Measurements from ENCODE around the gene ZC3H18.

The ZC3H18 gene

DNA sequence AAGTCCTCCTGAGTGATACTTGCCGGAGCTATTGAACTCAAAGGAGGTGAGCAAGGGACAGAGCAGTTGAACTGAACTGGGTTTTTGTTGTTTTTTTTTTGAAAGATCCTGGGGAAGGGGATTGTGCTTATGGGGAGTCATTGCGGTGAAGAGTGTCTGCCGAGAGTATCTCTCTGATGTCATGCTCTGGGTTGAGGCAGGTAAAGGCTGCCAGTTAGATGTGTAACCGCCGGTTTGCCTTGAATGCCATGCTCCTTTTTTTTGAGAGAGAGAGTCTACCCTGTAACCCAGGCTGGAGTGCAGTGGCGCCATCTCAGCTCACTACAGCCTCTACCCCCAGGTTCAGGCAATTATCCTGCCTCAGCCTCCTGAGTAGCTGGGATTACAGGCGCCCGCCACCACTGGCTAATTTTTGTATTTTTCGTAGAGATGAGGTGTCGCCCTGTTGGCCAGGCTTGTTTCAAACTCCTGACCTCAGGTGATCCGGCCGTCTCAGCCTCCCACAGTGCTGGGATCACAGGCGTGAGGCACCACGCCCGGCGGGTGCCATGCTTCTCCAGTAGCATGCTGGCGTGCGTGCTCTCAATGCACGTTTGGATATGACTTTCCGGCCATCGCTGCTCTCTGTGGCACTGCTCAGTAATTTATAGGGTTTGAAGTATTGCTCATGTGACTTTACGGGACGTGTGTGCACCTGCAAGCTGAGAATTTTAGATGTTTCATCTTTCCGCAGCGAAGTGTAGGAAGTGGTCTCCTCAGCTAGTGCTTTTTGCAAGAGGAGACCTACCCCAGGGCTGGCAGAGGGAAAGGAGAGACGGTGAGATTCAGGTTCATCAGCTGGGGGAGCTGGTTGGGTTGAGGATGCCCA lies 8.5 kb downstream of the ZC3H18 start:
- H2AFZ ChIP-seq (ENCODE audit: low read depth) = no peak overlapping the region
- H3K36me3 ChIP-seq (ENCODE audit: insufficient read depth) = peaks cover 5% of the 10 kb centered on the region; the same call in 1 of the 2 replicates
- H3K4me3 ChIP-seq (IDR thresholded peaks at IDR 0.05; ENCODE audit: insufficient read depth, low read depth, low read length) = no peak overlapping the region
- no peak overlapping the region for H3K4me2 ChIP-seq
- no peaks in the 10 kb centered on the region for H3K27me3 ChIP-seq (ENCODE audit: insufficient read depth, low read depth)
- TF ChIP-seq, protein P1, sequence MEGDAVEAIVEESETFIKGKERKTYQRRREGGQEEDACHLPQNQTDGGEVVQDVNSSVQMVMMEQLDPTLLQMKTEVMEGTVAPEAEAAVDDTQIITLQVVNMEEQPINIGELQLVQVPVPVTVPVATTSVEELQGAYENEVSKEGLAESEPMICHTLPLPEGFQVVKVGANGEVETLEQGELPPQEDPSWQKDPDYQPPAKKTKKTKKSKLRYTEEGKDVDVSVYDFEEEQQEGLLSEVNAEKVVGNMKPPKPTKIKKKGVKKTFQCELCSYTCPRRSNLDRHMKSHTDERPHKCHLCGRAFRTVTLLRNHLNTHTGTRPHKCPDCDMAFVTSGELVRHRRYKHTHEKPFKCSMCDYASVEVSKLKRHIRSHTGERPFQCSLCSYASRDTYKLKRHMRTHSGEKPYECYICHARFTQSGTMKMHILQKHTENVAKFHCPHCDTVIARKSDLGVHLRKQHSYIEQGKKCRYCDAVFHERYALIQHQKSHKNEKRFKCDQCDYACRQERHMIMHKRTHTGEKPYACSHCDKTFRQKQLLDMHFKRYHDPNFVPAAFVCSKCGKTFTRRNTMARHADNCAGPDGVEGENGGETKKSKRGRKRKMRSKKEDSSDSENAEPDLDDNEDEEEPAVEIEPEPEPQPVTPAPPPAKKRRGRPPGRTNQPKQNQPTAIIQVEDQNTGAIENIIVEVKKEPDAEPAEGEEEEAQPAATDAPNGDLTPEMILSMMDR (conservative IDR thresholded peaks at IDR 0.05; ENCODE audit: low read depth, low read length) = no peak
- no peaks in the 10 kb centered on the region for H3K4me1 ChIP-seq (ENCODE audit: low read depth, poor library complexity, severe bottlenecking)
- H3K9ac ChIP-seq = no peak overlapping the region
- no peaks in the 10 kb centered on the region for H4K20me1 ChIP-seq (ENCODE audit: insufficient read depth)
- no peak overlapping the region for H3K27ac ChIP-seq
- H3K79me2 ChIP-seq (ENCODE audit: insufficient read depth, low read depth) = peaks cover 44% of the 10 kb centered on the region; the same call in 1 of the 2 replicates

GRCh38 chr16:88580371-88580770 lies 10.2 kb downstream of the ZC3H18 start:
- H3K4me1 ChIP-seq (ENCODE audit: low read depth, poor library complexity, severe bottlenecking) = no peaks in the 10 kb centered on the region
- H3K4me2 ChIP-seq = no peak overlapping the region
- H4K20me1 ChIP-seq (ENCODE audit: insufficient read depth) = no peaks in the 10 kb centered on the region
- H3K27ac ChIP-seq = no peak overlapping the region
- H2AFZ ChIP-seq (ENCODE audit: low read depth) = no peak overlapping the region
- peaks cover 51% of the 10 kb centered on the region; the same call in 1 of the 2 replicates for H3K79me2 ChIP-seq (ENCODE audit: insufficient read depth, low read depth)
- H3K9ac ChIP-seq = no peak overlapping the region
- TF ChIP-seq, protein P1 (conservative IDR thresholded peaks at IDR 0.05; ENCODE audit: low read depth, low read length) = no peak
- H3K4me3 ChIP-seq (IDR thresholded peaks at IDR 0.05; ENCODE audit: insufficient read depth, low read depth, low read length) = no peak overlapping the region
- no peaks in the 10 kb centered on the region for H3K27me3 ChIP-seq (ENCODE audit: insufficient read depth, low read depth)
- H3K36me3 ChIP-seq (ENCODE audit: insufficient read depth) = peaks cover 2% of the 10 kb centered on the region; the same call in 1 of the 2 replicates

DNA sequence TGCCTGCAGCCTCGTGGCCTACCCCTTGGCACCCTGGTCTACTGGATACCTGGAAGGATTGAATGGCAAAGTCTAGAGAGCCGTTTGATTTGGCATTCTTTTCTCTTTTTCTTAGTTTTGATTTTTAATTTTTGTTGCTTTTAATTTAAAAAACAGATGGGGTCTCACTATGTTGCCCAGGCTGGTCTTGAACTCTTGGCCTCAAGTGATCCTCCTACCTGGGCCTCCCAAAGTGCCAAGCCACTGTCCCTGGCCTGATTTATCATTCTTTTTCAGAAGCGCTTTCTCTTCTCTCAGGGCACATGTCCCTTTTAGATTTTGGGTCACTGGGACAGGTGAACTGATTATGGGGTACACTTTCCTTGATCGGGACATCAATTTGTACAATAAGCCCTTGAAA lies 10.8 kb downstream of the ZC3H18 start:
- H3K27ac ChIP-seq = no peak overlapping the region
- no peak overlapping the region for H3K4me2 ChIP-seq
- H3K79me2 ChIP-seq (ENCODE audit: insufficient read depth, low read depth) = peaks cover 47% of the 10 kb centered on the region; the same call in 1 of the 2 replicates
- H3K36me3 ChIP-seq (ENCODE audit: insufficient read depth) = peaks cover 2% of the 10 kb centered on the region; the same call in 1 of the 2 replicates
- H3K4me3 ChIP-seq (IDR thresholded peaks at IDR 0.05; ENCODE audit: insufficient read depth, low read depth, low read length) = no peak overlapping the region
- TF ChIP-seq, protein P1 (conservative IDR thresholded peaks at IDR 0.05; ENCODE audit: low read depth, low read length) = no peak
- H3K9ac ChIP-seq = no peak overlapping the region
- no peaks in the 10 kb centered on the region for H3K27me3 ChIP-seq (ENCODE audit: insufficient read depth, low read depth)
- H3K4me1 ChIP-seq (ENCODE audit: low read depth, poor library complexity, severe bottlenecking) = no peaks in the 10 kb centered on the region
- H4K20me1 ChIP-seq (ENCODE audit: insufficient read depth) = no peaks in the 10 kb centered on the region
- H2AFZ ChIP-seq (ENCODE audit: low read depth) = no peak overlapping the region

- Histone ChIP-seq H3K9ac (no peak overlapping the region), H3K4me2 (no peak overlapping the region), H3K4me3 (IDR thresholded peaks at IDR 0.05; ENCODE audit: insufficient read depth, low read depth, low read length) (no peak overlapping the region), H3K79me2 (ENCODE audit: insufficient read depth, low read depth) (peaks cover 35% of the 10 kb centered on the region; the same call in 1 of the 2 replicates), H2AFZ (ENCODE audit: low read depth) (no peak overlapping the region), H3K4me1 (ENCODE audit: low read depth, poor library complexity, severe bottlenecking) (no peaks in the 10 kb centered on the region), H3K36me3 (ENCODE audit: insufficient read depth) (peaks cover 1% of the 10 kb centered on the region; the same call in 1 of the 2 replicates), H3K27me3 (ENCODE audit: insufficient read depth, low read depth) (no peaks in the 10 kb centered on the region), H4K20me1 (ENCODE audit: insufficient read depth) (no peaks in the 10 kb centered on the region), H3K27ac (no peak overlapping the region)
- TF ChIP-seq, protein P1 (conservative IDR thresholded peaks at IDR 0.05; ENCODE audit: low read depth, low read length) = no peak
Measured at GRCh38 chr16:88582912-88583575, 12.8 kb downstream of the ZC3H18 start.

Measured in KMS-11 (cell line).